SJSA1 (cell line): ENCODE measurements around the gene PNMA8B. TPM values are rescaled to one million over a fixed set of nuclear protein-coding genes. Genes with fewer than 3 reads are reported as not detected.

Experiments used
- DNase-seq, 2 experiments: peaks; one replicate each; pipeline ENCODE4 v3.0.0-alpha.2; 2015 to 2020; ENCODE audit warnings: low spot score in 2 of 2, low read depth in 1 of 2
- H3K27ac ChIP-seq: fragments of 250-450 bp; sonication (Bioruptor Pico); 2 replicates; pipeline ENCODE4 v1.5.1; 2020; ENCODE audit warnings: mild to moderate bottlenecking, moderate library complexity
- H3K27me3 ChIP-seq: fragments of 250-450 bp; sonication (Bioruptor Pico); replicated peaks from 2 replicates; pipeline ENCODE4 v1.5.1; 2020; ENCODE audit warnings: mild to moderate bottlenecking, moderate library complexity
- H3K36me3 ChIP-seq: fragments of 250-450 bp; sonication (Bioruptor Pico); 2 replicates; pipeline ENCODE4 v1.5.1; 2020; ENCODE audit warnings: mild to moderate bottlenecking
- H3K4me1 ChIP-seq: fragments of 250-450 bp; sonication (Bioruptor Pico); replicated peaks from 2 replicates; pipeline ENCODE4 v1.6.1; 2021; ENCODE audit warnings: mild to moderate bottlenecking
- H3K4me3 ChIP-seq: fragments of 250-450 bp; sonication (Bioruptor Pico); 2 replicates; pipeline ENCODE4 v1.5.1; 2020; ENCODE audit warnings: mild to moderate bottlenecking
- H3K9me3 ChIP-seq: fragments of 250-450 bp; sonication (Bioruptor Pico); replicated peaks from 2 replicates; pipeline ENCODE4 v1.5.1; 2020; ENCODE audit warnings: mild to moderate bottlenecking
- total RNA-seq: library from RNA; depleted of rRNA; stranded (reverse); fragments of >200 nt; shearing (Covaris generic); gene quantifications from 2 replicates; pipeline ENCODE4 v1.2.3, GENCODE V29; 2014

Gene PNMA8B
- total RNA-seq, 1 experiment from 2014 or later, result not detected

DNA sequence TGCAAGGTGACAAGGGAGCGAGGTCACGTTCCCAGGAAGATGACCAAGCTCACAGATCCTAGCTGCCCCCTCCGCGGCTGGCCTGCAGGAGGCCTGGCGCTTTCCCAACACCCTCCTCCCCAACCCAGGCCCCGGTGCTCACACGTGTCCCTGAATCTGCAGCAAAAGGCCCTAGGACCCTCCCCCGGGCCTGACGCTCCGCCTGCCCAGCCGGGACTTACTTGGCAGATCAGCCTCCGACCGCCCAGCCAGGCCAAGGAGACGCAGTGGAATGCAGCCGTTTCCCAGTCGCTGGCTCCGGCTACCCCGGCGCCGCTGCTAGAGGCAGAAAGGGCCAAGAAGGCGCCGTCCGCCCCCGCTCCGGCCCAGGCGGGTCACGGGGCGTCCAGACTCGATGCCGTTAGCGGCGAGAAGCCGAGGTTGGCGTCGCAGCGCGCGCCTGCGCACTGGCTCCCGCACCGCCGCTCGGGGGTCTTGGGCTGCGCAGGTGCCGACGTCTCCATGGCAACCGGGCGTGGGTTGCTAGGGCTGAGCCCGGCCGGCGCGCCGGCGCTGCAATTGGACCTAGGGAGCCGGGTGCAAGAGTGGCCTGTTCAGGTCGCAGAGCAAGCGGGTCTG, 24.4 kb downstream of the PNMA8B start, which contains the start of gene PNMA8A:
TSS of gene PNMA8A (minus strand) at position 448 of the 618 bp plus-strand sequence. CDS start 528 bp downstream, outside the sequence.
- Histone ChIP-seq H3K4me3 (peak within 1 kb of the TSS; percentile 41), H3K27me3 (no peaks in the 10 kb centered on the region), H3K27ac (peak within 1 kb of the TSS; percentile 43), H3K36me3 (no peaks in the 10 kb centered on the region), H3K4me1 (peaks cover 25% of the 10 kb centered on the region), H3K9me3 (no peaks in the 10 kb centered on the region)
- DNase-seq, result peak; percentile 70 to 78

DNA sequence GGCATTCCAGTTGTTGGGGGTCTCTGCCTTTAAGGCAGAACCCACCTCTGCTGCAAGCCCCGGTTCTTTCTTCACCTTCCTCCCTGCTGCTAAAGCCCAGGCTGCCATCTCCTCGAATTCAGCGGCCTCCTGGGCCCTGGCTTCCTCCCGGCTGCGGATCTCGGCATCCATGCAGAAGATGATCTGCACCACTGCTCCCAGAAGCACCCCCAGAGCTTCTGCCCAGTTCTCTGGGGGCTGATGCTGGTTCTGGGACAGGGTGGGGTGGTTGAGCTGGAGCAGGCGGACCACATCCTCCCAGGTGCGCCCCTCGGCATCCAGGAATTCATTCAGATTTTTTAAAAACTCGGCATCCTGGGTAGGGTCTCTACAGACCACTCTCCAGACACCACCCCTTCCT, 25.3 kb downstream of the PNMA8B start:
- no peak overlapping the region for H3K27ac ChIP-seq
- H3K4me1 ChIP-seq, result peaks cover 22% of the 10 kb centered on the region
- no peak overlapping the region for H3K4me3 ChIP-seq
- H3K9me3 ChIP-seq, result no peaks in the 10 kb centered on the region
- H3K27me3 ChIP-seq, result no peaks in the 10 kb centered on the region
- DNase-seq, result no peak
- no peaks in the 10 kb centered on the region for H3K36me3 ChIP-seq

DNA sequence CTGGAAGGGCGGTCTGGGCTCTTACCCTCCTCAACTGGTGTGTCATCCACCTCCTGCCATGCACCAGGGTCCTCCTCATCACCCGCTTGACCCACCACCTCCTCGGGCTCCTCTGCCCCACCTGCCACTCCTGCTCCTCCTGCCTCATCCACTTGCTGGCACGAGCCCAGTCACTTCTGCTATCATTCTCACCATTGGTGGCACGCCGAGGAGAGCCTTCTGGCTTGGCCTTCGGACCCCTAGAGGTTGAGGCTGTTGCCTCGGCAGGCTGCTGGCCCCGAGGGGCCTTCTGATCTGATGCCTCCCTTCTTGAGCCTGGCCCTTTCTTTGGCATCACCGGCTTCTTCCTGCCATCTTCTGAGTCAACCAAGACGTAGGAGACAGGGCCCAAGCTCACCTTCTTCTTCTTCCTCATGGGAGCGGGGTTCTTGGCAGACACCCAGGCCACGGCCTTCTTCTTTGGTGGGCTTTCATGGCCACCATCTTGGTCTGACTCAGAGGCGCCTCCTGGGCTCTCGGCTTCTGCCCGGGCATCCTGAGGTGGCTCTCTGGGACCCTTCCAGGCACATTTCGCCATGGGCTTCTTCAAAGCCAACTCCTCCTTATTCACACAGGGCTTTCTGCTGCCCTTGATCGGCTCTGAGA, 26.0 kb downstream of the PNMA8B start:
- H3K27me3 ChIP-seq, result no peaks in the 10 kb centered on the region
- H3K9me3 ChIP-seq, result no peaks in the 10 kb centered on the region
- no peak for DNase-seq
- no peak overlapping the region for H3K27ac ChIP-seq
- no peaks in the 10 kb centered on the region for H3K36me3 ChIP-seq
- no peak overlapping the region for H3K4me3 ChIP-seq
- H3K4me1 ChIP-seq, result peaks cover 22% of the 10 kb centered on the region

DNA sequence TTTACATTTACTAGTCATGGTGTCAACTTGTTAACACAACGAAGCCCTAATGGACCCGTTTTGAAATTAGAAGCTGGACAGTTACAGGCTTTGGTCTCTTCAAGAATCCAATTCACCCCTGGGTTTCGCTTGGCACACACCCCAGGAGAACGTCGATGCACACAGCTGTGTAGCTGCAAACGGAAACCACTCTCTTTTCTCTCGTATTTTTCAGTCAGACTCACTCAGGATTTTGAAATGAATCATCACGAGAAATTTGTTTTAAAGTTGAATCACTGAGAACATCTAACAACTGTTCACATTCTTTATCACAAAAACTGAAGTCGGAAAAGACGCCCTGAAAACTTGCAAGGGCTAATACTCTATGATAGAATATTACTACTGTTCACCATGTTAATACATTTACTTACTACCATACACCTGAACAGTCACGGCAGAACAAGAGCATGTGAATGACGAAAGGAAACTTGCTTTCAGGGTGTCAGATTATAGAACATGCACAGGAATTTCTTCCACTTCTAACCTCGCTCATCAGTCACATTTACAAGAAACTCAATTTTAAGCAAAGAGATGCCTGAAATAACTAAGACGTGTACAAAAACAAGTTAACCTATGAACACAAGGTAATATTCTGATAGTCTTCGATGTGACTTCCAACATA, 29.0 kb downstream of the PNMA8B start:
- peak in 1 of 2 experiments; percentile 55 for DNase-seq
- H3K36me3 ChIP-seq, result no peaks in the 10 kb centered on the region
- H3K27ac ChIP-seq, result peak overlapping the region; percentile 52
- no peak overlapping the region for H3K4me3 ChIP-seq
- H3K9me3 ChIP-seq, result no peaks in the 10 kb centered on the region
- peaks cover 21% of the 10 kb centered on the region for H3K4me1 ChIP-seq
- H3K27me3 ChIP-seq, result no peaks in the 10 kb centered on the region

DNA sequence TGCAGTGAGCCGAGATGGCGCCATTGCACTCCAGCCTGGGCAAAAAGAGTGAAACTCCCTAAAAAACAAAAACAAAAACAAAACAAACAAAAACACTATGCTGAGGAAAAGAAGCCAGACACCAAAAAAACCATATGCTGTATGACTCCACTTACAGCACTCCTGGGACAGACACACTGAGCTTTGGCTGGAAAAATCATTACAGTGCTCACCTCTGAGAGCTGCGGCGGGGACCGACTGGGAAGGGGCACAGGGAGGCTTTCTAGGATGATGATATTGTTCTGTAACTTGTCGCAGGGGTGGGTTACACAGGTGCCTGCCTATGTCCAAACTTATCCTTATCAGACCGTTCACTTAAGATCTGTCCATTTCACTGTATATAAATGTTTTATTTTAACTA, 32.2 kb downstream of the PNMA8B start:
- H3K4me1 ChIP-seq, result peaks cover 10% of the 10 kb centered on the region
- H3K27me3 ChIP-seq, result no peaks in the 10 kb centered on the region
- H3K4me3 ChIP-seq, result no peak overlapping the region
- no peaks in the 10 kb centered on the region for H3K36me3 ChIP-seq
- no peaks in the 10 kb centered on the region for H3K9me3 ChIP-seq
- no peak for DNase-seq
- H3K27ac ChIP-seq, result no peak overlapping the region

DNA sequence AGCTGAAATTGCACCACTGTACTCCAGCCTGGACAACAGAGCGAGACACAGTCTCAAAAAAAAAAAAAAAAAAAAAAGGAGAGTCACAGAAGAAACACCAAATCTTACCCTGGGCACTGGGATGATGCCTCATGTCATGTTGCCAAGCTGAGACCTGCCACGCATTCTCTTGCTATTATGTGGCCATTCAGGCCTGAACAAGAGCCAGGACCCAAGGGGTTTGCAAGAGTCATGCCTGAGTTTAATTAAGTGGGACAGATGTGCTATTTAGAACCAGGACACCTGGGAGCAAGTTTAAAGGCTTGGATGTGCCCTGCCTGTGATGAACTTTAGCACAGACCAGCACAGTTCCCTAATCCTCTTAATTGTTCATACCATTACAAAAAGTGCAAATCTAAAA, 34.1 kb downstream of the PNMA8B start:
- Histone ChIP-seq H3K36me3 (no peaks in the 10 kb centered on the region), H3K27me3 (no peaks in the 10 kb centered on the region), H3K4me3 (no peak overlapping the region), H3K27ac (no peak overlapping the region), H3K9me3 (no peaks in the 10 kb centered on the region), H3K4me1 (peaks cover under 1% of the 10 kb centered on the region)
- DNase-seq, result no peak

DNA sequence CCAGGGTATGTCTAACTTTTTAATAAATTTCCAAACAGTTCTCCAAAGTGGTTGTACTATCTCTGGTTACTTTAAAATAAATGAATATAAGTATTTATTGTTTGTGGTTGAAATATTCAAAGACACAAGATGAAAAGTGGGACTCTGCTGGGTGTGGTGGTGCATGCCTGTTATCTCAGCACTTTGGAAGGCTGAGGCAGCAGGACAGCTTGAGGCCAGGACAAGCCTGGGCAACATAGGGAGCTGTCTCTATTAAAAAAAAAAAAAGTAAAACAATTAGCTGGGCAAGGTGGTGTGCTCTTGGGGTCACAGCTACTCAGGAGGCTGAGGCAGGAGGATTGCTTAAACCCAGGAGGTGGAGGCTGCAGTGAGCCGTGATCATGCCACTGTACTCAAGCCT, 34.7 kb downstream of the PNMA8B start:
- DNase-seq, result no peak
- H3K27ac ChIP-seq, result no peak overlapping the region

DNA sequence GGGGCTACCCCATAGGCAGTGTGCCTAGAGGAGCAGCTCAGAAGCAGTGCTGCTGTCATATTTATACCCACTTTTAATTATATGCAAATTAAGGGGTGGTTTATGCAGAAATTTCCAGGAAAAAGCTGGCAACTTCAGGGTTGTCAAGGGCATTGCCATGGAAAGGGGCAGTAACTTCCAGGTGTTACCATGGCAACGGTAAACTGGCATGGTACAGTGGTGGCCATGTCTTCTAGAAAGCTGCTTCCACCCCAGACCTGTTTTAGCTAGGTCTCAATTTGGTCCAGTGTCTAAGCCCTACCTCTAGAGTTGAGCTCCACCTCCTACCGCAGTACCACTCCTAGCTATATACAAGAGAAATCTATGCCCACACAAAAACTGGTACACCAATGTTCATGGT, 35.6 kb downstream of the PNMA8B start:
- Histone ChIP-seq H3K4me3 (no peak overlapping the region), H3K27me3 (no peaks in the 10 kb centered on the region), H3K9me3 (no peaks in the 10 kb centered on the region), H3K4me1 (peaks cover 3% of the 10 kb centered on the region; the same call in 1 of the 2 replicates), H3K27ac (no peak overlapping the region), H3K36me3 (no peaks in the 10 kb centered on the region)
- DNase-seq, result no peak

More for the DNA sequence above, 34.7 kb downstream of the PNMA8B start:
- H3K27me3 ChIP-seq, result no peaks in the 10 kb centered on the region
- no peaks in the 10 kb centered on the region for H3K9me3 ChIP-seq
- H3K4me3 ChIP-seq, result no peak overlapping the region
- peaks cover 3% of the 10 kb centered on the region; the same call in 1 of the 2 replicates for H3K4me1 ChIP-seq
- no peaks in the 10 kb centered on the region for H3K36me3 ChIP-seq

DNA sequence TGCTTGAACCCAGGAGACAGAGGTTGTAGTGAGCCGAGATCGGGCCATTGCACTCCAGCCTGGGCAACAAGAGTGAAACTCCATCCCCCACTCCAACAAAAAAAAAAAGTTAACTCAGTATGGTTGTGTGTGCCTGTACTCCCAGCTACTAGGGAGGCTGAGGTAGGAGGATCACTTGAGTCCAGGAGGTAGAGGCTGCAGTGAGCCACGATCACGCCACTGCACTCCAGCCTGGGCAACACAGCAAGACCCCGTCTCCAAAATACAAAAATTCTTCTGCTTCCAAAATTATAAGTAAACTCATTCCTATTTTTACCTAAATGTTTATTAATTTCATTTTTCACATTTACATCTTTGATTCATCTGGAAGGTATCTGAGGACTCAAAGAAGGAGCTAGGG, 38.7 kb downstream of the PNMA8B start:
- DNase-seq, result no peak
- Histone ChIP-seq H3K4me3 (no peak overlapping the region), H3K4me1 (peaks cover 3% of the 10 kb centered on the region; the same call in 1 of the 2 replicates), H3K27me3 (no peaks in the 10 kb centered on the region), H3K36me3 (no peaks in the 10 kb centered on the region), H3K9me3 (no peaks in the 10 kb centered on the region), H3K27ac (no peak overlapping the region)

DNA sequence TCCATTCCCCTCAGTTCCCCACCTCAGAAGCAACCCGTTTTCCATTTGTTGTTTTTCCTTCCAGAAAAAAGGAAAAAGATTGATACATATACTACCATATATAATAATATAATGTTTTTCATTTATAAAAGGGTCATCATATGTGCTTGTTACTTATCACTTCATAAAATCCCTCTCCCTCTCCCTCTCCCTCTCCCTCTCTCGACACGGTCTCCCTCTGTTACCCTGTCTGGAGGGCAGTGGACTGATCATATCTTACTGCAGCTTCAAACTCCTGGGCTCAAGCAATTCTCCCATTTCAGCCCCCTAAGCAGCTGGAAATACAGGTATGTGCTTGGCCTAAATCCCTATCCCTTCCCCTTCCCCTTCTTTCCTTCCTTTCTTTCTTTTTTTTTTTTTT, 41.4 kb downstream of the PNMA8B start:
- peaks cover 3% of the 10 kb centered on the region; the same call in 1 of the 2 replicates for H3K4me1 ChIP-seq
- H3K27ac ChIP-seq, result no peak overlapping the region
- H3K27me3 ChIP-seq, result no peaks in the 10 kb centered on the region
- no peaks in the 10 kb centered on the region for H3K36me3 ChIP-seq
- H3K9me3 ChIP-seq, result no peaks in the 10 kb centered on the region; the same call in none of the 2 replicates
- H3K4me3 ChIP-seq, result no peak overlapping the region
- no peak for DNase-seq

DNA sequence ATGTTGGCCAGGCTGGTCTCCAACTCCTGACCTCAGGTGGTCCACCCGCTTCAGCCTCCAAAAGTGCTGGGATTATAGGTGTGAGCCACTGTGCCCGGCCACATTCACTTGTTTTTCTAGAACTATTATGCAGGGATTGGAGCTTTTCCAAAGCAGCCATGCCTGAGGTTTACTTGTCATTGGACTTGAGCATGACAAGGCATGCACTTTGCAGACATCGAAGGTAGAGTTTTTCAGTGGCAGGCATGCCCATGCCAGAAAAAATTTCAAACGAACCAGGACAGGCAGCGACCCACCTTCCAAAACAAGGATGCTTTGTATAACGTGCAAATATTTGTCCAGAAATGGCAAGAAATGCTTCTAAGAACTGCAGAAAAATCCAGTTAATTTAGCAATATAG, 42.0 kb downstream of the PNMA8B start:
- H3K27me3 ChIP-seq, result no peaks in the 10 kb centered on the region

DNA sequence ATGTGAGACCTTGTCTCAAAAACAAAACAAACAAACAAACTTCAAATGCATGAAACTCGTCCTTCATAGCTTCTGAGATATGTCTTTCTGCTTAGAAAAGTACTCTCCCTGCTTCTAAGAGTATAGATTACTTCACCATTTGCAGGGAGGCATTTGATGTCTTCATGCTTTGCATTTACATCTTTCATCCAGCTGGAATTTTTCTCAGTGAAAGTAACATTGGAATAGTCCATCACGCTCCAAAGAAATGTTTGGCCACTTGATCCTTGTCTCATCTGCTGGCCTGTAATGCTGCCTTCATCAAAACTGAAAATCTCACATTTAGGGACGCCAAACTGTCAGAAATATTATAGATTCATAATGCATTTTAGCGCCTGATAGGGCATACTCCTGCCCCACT, 43.5 kb downstream of the PNMA8B start:
- H3K36me3 ChIP-seq, result no peaks in the 10 kb centered on the region
- no peak for DNase-seq
- peaks cover 3% of the 10 kb centered on the region; the same call in 1 of the 2 replicates for H3K4me1 ChIP-seq
- H3K27ac ChIP-seq, result no peak overlapping the region
- H3K9me3 ChIP-seq, result no peaks in the 10 kb centered on the region; the same call in none of the 2 replicates
- no peak overlapping the region for H3K4me3 ChIP-seq
- H3K27me3 ChIP-seq, result no peaks in the 10 kb centered on the region

More for the DNA sequence above, 42.0 kb downstream of the PNMA8B start:
- H3K4me3 ChIP-seq, result no peak overlapping the region
- H3K27ac ChIP-seq, result no peak overlapping the region
- H3K36me3 ChIP-seq, result no peaks in the 10 kb centered on the region
- H3K4me1 ChIP-seq, result peaks cover 3% of the 10 kb centered on the region; the same call in 1 of the 2 replicates
- no peak for DNase-seq
- no peaks in the 10 kb centered on the region; the same call in none of the 2 replicates for H3K9me3 ChIP-seq

DNA sequence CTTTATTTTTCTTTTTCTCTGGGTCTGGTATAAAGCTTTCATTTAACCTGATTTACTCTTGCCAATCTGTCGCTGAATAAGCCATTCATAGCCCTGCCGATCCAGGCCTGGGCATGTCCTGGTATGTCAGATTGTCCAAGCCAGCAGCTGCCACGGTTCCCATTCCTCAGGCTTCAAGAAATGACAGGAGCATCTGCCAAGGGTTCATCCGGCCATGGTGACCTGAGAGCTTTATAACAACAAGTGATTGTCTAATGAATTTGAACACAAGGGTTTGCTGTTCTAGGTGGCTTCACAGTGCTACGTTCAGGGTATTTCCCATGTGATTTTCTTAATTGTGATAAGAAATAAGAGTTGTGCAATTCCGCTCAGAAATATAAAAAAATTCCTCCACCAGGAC, 44.3 kb downstream of the PNMA8B start:
- Histone ChIP-seq H3K27ac (no peak overlapping the region), H3K9me3 (no peaks in the 10 kb centered on the region; the same call in none of the 2 replicates), H3K4me3 (no peak overlapping the region), H3K4me1 (peaks cover under 1% of the 10 kb centered on the region; the same call in 1 of the 2 replicates), H3K36me3 (no peaks in the 10 kb centered on the region), H3K27me3 (no peaks in the 10 kb centered on the region)
- no peak for DNase-seq

DNA sequence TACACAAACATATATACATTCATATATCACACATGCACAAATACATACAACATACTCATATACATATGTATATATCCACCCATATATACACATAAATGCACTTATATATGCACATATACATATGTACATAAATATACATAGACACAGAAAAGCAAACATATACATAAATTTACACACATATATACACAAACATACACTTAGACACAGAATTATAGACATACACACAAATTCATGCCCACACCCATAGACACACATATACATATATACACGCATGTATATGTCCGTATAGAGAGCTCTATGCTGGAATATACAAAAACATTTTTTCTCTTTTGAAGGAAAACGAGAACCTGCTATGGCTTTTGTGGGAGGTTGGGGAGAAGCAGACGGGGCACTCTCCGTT, 44.9 kb downstream of the PNMA8B start:
- Histone ChIP-seq H3K27ac (no peak overlapping the region), H3K4me3 (no peak overlapping the region), H3K4me1 (no peaks in the 10 kb centered on the region), H3K27me3 (no peaks in the 10 kb centered on the region), H3K36me3 (no peaks in the 10 kb centered on the region), H3K9me3 (no peaks in the 10 kb centered on the region; the same call in none of the 2 replicates)
- no peak for DNase-seq
